IMR-90 (cell line): ENCODE measurements around the gene CEP104. TPM values are rescaled to one million over a fixed set of nuclear protein-coding genes. Genes with fewer than 3 reads are reported as not detected.

Source experiments
- ATAC-seq: fragments of 200-7000 bp; cut with Tn5 transposase; 2 replicates; pipeline ENCODE4 v1.9.1; 2020; ENCODE audit warnings: low read depth, mild to moderate bottlenecking, moderate library complexity
- BruUV-seq: library from RNA; stranded (reverse); fragments of 400-500 nt; replicated peaks from 2 replicates; lab custom pipeline; 2021; lab: Mats Ljungman, UMichigan
- CTCF ChIA-PET: fragments of 300-600 bp; formaldehyde crosslinking; extraction: SDS; loops from one replicate; lab custom pipeline; 2021; ENCODE audit warnings: antibody characterized with exemption; lab: Yijun Ruan, JAX
- POLR2A ChIA-PET: fragments of 300-600 bp; sonication (Branson Sonifier 250); formaldehyde crosslinking; loops from one replicate; lab custom pipeline; 2022; ENCODE audit warnings: antibody characterized with exemption; ENCODE audit not compliant: unreplicated experiment; lab: Charles Lee
- DNase-seq: peaks from one replicate; pipeline ENCODE4 v3.0.0; 2013
- H2AFZ ChIP-seq: replicated peaks from 2 replicates; pipeline ENCODE3; 2013; ENCODE audit warnings: low read length, mild to moderate bottlenecking; ENCODE audit not compliant: poor library complexity
- H2AK5ac ChIP-seq: 2 replicates; pipeline ENCODE4 v1.6.1; 2013; ENCODE audit warnings: low read depth, low read length, inconsistent platforms
- H2AK9ac ChIP-seq: replicated peaks from 2 replicates; pipeline ENCODE3; 2013; ENCODE audit warnings: mild to moderate bottlenecking, low read depth, low read length, moderate library complexity; ENCODE audit not compliant: poor library complexity
- H2BK120ac ChIP-seq: 2 replicates; pipeline ENCODE4 v1.6.1; 2013; ENCODE audit warnings: low read depth, low read length, inconsistent platforms
- H2BK15ac ChIP-seq: 3 replicates; pipeline ENCODE4 v1.6.1; 2013; ENCODE audit warnings: low read depth, low read length, inconsistent platforms
- H2BK20ac ChIP-seq: 2 replicates; pipeline ENCODE4 v1.6.1; 2013; ENCODE audit warnings: low read depth, mild to moderate bottlenecking, inconsistent platforms, low read length, moderate library complexity
- H2BK5ac ChIP-seq: 2 replicates; pipeline ENCODE4 v1.6.1; 2013; ENCODE audit warnings: mild to moderate bottlenecking, low read depth, low read length, inconsistent platforms; ENCODE audit not compliant: poor library complexity, severe bottlenecking
- H3K14ac ChIP-seq: replicated peaks from 2 replicates; pipeline ENCODE4 v1.6.1; 2013; ENCODE audit warnings: low read depth, low read length, inconsistent platforms
- H3K18ac ChIP-seq: 2 replicates; pipeline ENCODE4 v1.6.1; 2013; ENCODE audit warnings: low read depth, low read length, control low read depth
- H3K23ac ChIP-seq: 2 replicates; pipeline ENCODE4 v1.6.1; 2013; ENCODE audit warnings: low read depth, low read length, inconsistent platforms
- H3K27ac ChIP-seq: 2 replicates; pipeline ENCODE4 v1.5.1; 2013; ENCODE audit warnings: mild to moderate bottlenecking, control low read depth, low read length; ENCODE audit not compliant: insufficient read depth
- H3K27me3 ChIP-seq: 2 replicates; pipeline ENCODE4 v1.6.1; 2013; ENCODE audit warnings: low read length; ENCODE audit not compliant: control insufficient read depth, insufficient read depth
- H3K36me3 ChIP-seq: 2 replicates; pipeline ENCODE4 v1.6.1; 2013; ENCODE audit warnings: low read length, mixed read lengths; ENCODE audit not compliant: control insufficient read depth, insufficient read depth
- H3K4ac ChIP-seq: 2 replicates; pipeline ENCODE4 v1.6.1; 2013; ENCODE audit warnings: low read depth, low read length, inconsistent platforms
- H3K4me1 ChIP-seq: 2 replicates; pipeline ENCODE4 v1.6.1; 2013; ENCODE audit warnings: low read length, mixed read lengths; ENCODE audit not compliant: control insufficient read depth, insufficient read depth
- H3K4me2 ChIP-seq: 2 replicates; pipeline ENCODE4 v1.6.1; 2013; ENCODE audit warnings: low read depth, mild to moderate bottlenecking, control low read depth, low read length, moderate library complexity
- H3K4me3 ChIP-seq: 2 replicates; pipeline ENCODE4 v1.5.1; 2013; ENCODE audit warnings: low read depth, mild to moderate bottlenecking, control low read depth, low read length, moderate library complexity; ENCODE audit not compliant: insufficient read depth
- H3K56ac ChIP-seq: 2 replicates; pipeline ENCODE4 v1.6.1; 2013; ENCODE audit warnings: low read length, inconsistent platforms; ENCODE audit not compliant: insufficient read depth; ENCODE audit errors: extremely low read depth
- H3K79me1 ChIP-seq, 2 experiments: 2 replicates each; pipeline ENCODE4 v1.6.1; 2013; ENCODE audit warnings: low read length in 2 of 2, inconsistent platforms in 1 of 2, low read depth in 1 of 2
- H3K9ac ChIP-seq: 2 replicates; pipeline ENCODE4 v1.6.1; 2013; ENCODE audit warnings: low read depth, low read length, control low read depth
- H3K9me1 ChIP-seq: 2 replicates; pipeline ENCODE4 v1.6.1; 2013; ENCODE audit warnings: low read length, inconsistent platforms; ENCODE audit not compliant: insufficient read depth
- H3K9me3 ChIP-seq: 2 replicates; pipeline ENCODE4 v1.6.1; 2013; ENCODE audit warnings: low read length; ENCODE audit not compliant: control insufficient read depth, insufficient read depth
- H4K20me1 ChIP-seq: 2 replicates; pipeline ENCODE4 v1.6.1; 2013; ENCODE audit warnings: low read length, inconsistent platforms; ENCODE audit not compliant: insufficient read depth
- H4K5ac ChIP-seq: 2 replicates; pipeline ENCODE4 v1.6.1; 2013; ENCODE audit warnings: mild to moderate bottlenecking, low read depth, low read length, control low read depth
- H4K8ac ChIP-seq, 2 experiments: 2 replicates each; pipeline ENCODE4 v1.6.1; 2013; ENCODE audit warnings: low read depth in 2 of 2, low read length in 2 of 2, control low read depth in 1 of 2, inconsistent platforms in 1 of 2
- H4K91ac ChIP-seq: 2 replicates; pipeline ENCODE4 v1.6.1; 2013; ENCODE audit warnings: low read depth, low read length, inconsistent platforms; ENCODE audit not compliant: insufficient read depth
- BHLHE40 ChIP-seq: fragments of 150-350 bp; IDR thresholded peaks from 2 replicates; pipeline ENCODE4 v1.6.1; 2016; ENCODE audit warnings: mild to moderate bottlenecking, low read depth, low read length
- CEBPB ChIP-seq: IDR thresholded peaks from 2 replicates; pipeline ENCODE4 v1.6.1; 2012; ENCODE audit warnings: low read depth, low read length, improper control_type of control experiment
- CHD1 ChIP-seq: IDR thresholded peaks from 2 replicates; pipeline ENCODE4 v1.6.1; 2012; ENCODE audit warnings: low read depth, low read length, improper control_type of control experiment
- CTCF ChIP-seq: conservative IDR thresholded peaks from 2 replicates; pipeline ENCODE4 v1.5.1; 2012; ENCODE audit warnings: mild to moderate bottlenecking, low read depth, low read length, improper control_type of control experiment
- ELK1 ChIP-seq: fragments of 150-350 bp; IDR thresholded peaks from 2 replicates; pipeline ENCODE4 v1.6.1; 2016; ENCODE audit warnings: low read depth, mild to moderate bottlenecking, low read length, moderate library complexity, borderline replicate concordance
- FOS ChIP-seq: fragments of 150-350 bp; IDR thresholded peaks from 2 replicates; pipeline ENCODE4 v1.6.1; 2016; ENCODE audit warnings: low read depth, low read length
- MAFK ChIP-seq: IDR thresholded peaks from 2 replicates; pipeline ENCODE4 v1.6.1; 2012; ENCODE audit warnings: low read depth, low read length, improper control_type of control experiment
- MAZ ChIP-seq: IDR thresholded peaks from 2 replicates; pipeline ENCODE4 v1.6.1; 2012; ENCODE audit warnings: low read depth, mild to moderate bottlenecking, low read length, improper control_type of control experiment, moderate library complexity, borderline replicate concordance
- MXI1 ChIP-seq: IDR thresholded peaks from 2 replicates; pipeline ENCODE4 v1.6.1; 2012; ENCODE audit warnings: low read depth, mild to moderate bottlenecking, low read length, moderate library complexity, borderline replicate concordance
- NFE2L2 ChIP-seq: fragments of 150-350 bp; IDR thresholded peaks from 2 replicates; pipeline ENCODE4 v1.6.1; 2016; ENCODE audit warnings: low read depth, mild to moderate bottlenecking, low read length
- POLR2A ChIP-seq: IDR thresholded peaks from 2 replicates; pipeline ENCODE4 v1.6.1; 2012; ENCODE audit warnings: mild to moderate bottlenecking, low read depth, low read length
- RAD21 ChIP-seq: IDR thresholded peaks from 2 replicates; pipeline ENCODE4 v1.6.1; 2012; ENCODE audit warnings: low read length, improper control_type of control experiment
- RCOR1 ChIP-seq: IDR thresholded peaks from 2 replicates; pipeline ENCODE4 v1.6.1; 2012; ENCODE audit warnings: mild to moderate bottlenecking, low read length, improper control_type of control experiment; ENCODE audit not compliant: insufficient replicate concordance
- RFX5 ChIP-seq: IDR thresholded peaks from 2 replicates; pipeline ENCODE4 v1.8.0; 2012; ENCODE audit warnings: low read depth, mild to moderate bottlenecking, low read length, moderate library complexity
- SMC3 ChIP-seq: fragments of 150-350 bp; IDR thresholded peaks from 2 replicates; pipeline ENCODE4 v1.6.1; 2016; ENCODE audit warnings: low read depth, mild to moderate bottlenecking, antibody characterized with exemption, low read length, moderate library complexity
- WGBS, 2 experiments: methylation state at CpG; one replicate each; pipeline versions ENCODE4 v1.1.5 to v1.1.7; 2013; ENCODE audit warnings: missing lambda C conversion rate in 2 of 2; ENCODE audit not compliant: insufficient read length in 1 of 2; ENCODE audit errors: extremely low coverage in 2 of 2; 5-methylcytosine and 5-hydroxymethylcytosine counted together
- dilution Hi-C: fragments of 300-500 bp; cut with HindIII; formaldehyde crosslinking; loops from one replicate; pipeline ENCODE4 v1.14.3; 2018; ENCODE audit warnings: low sequenced_read_pairs; ENCODE audit not compliant: unreplicated experiment
- in situ Hi-C: fragments of 300-500 bp; cut with MboI; formaldehyde crosslinking; loops from 3 replicates; pipeline ENCODE4 v1.14.3; 2019; ENCODE audit warnings: low sequenced_read_pairs, inconsistent platforms, mixed read lengths
- intact Hi-C: fragments of 100-400 bp; cut with micrococcal nuclease; formaldehyde crosslinking; loops from 2 replicates; pipeline ENCODE4 v1.10.0; 2022
- polyA plus RNA-seq, 3 experiments: library from polyadenylated mRNA; depleted of rRNA; stranded (reverse); fragments of >200 nt; gene quantifications; 2 replicates each; pipeline ENCODE4 v1.2.3, GENCODE V29; 2012; ENCODE audit warnings: low replicate concordance in 1 of 3
- total RNA-seq: library from RNA; depleted of rRNA; stranded (reverse); fragments of >200 nt; gene quantifications from 2 replicates; pipeline ENCODE4 v1.2.3, GENCODE V29; 2012
- TF ChIP-seq, protein P1 (sequence below): fragments of 150-350 bp; IDR thresholded peaks from 2 replicates; pipeline ENCODE4 v1.6.1; 2017; ENCODE audit warnings: mild to moderate bottlenecking, antibody characterized with exemption, low read length, low read depth

CEP104 gene
- total and polyA plus RNA-seq, 2 of the 4 experiments (the other 2 are of a cell fraction) = 14.3 to 17.5 TPM

DNA sequence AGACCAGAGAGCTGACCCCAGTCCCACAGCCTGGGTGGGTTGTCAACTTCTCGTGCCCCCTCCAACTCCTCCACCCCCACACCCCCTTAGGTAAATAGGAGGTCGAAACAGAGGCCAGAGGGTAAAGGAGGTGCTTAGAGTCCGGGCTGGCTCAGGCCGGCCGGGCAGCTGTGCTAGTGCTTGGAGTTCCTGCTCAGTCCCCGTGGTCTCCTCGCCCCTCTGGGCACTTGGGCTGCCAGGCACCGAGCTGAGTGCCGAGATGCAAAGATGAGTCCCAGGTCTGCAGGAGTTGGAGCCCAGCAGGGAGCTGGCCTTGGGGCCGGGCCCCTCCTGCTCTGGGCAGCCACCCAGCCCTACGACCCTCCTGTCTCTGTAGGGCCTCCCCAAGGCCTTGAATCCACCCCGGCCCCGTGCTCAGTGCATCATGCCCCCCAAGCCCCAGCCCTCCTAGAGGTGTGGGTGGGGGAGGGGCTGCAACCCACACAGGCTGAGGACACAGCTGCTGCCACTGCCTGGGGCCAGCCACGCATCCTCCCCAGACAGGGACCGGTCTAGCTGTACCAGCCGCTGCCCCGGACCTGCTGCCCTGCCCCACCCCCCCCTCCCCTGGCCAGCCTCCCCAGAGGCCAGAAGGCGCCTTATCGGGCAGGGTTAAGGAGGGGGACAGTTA is 82.6 kb downstream of the CEP104 start:
- Histone ChIP-seq H3K4me3 (no peak overlapping the region), H3K14ac (no peak overlapping the region), H2BK15ac (no peak overlapping the region), H3K27me3 (no peaks in the 10 kb centered on the region), H3K4me1 (peaks cover 18% of the 10 kb centered on the region), H3K27ac (no peak overlapping the region), H3K36me3 (peaks cover 6% of the 10 kb centered on the region), H2BK120ac (no peak overlapping the region), H2AFZ (no peak overlapping the region), H3K56ac (no peak overlapping the region), H3K9me3 (no peaks in the 10 kb centered on the region), H2AK9ac (no peak overlapping the region), H3K18ac (no peak overlapping the region), H3K4ac (no peak overlapping the region), H2BK20ac (no peak overlapping the region), H4K5ac (no peak overlapping the region), H2AK5ac (no peak overlapping the region), H2BK5ac (no peak overlapping the region), H3K9ac (no peak overlapping the region), H4K91ac (no peak overlapping the region), H3K23ac (no peak overlapping the region), H4K20me1 (no peaks in the 10 kb centered on the region), H3K79me1 (no peaks in the 10 kb centered on the region), H4K8ac (no peak overlapping the region; a peak in 1 of 4 replicates), H3K4me2 (no peak overlapping the region), H3K9me1 (peaks cover 4% of the 10 kb centered on the region; the same call in 1 of the 2 replicates)
- dilution Hi-C loops (no loop called here), in situ Hi-C loops (no loop called here), intact Hi-C loops (no loop called here)
- WGBS, 2 experiments = no CpG with 5 or more reads among the region's 19 CpGs
- BruUV-seq = no TSS peak
- DNase-seq (no peak), ATAC-seq (no peak)
- POLR2A ChIA-PET = no interaction called here
- CTCF ChIA-PET = interaction anchor here (0.5 kb wide), 1 partner anchor 22 kb away, joined by 3 read pairs; no protein-coding TSS in a partner anchor
- TF ChIP-seq RAD21 (no peak), POLR2A (no peak), MXI1 (no peak), CHD1 (no peak), CEBPB (no peak), RCOR1 (no peak), ELK1 (no peak), CTCF (no peak), MAZ (no peak), BHLHE40 (no peak), NFE2L2 (no peak), RFX5 (no peak), MAFK (no peak), SMC3 (no peak), FOS (no peak)
- TF ChIP-seq, protein P1, sequence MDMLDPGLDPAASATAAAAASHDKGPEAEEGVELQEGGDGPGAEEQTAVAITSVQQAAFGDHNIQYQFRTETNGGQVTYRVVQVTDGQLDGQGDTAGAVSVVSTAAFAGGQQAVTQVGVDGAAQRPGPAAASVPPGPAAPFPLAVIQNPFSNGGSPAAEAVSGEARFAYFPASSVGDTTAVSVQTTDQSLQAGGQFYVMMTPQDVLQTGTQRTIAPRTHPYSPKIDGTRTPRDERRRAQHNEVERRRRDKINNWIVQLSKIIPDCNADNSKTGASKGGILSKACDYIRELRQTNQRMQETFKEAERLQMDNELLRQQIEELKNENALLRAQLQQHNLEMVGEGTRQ = no peak
